Type B pancreatic cell (in vitro differentiated cells): Measurements from ENCODE around the gene ZNF680. TPM values are rescaled to one million over a fixed set of nuclear protein-coding genes. Genes with fewer than 3 reads are reported as not detected.

ENCODE experiments used
- DNase-seq: peaks from one replicate; pipeline ENCODE4 v3.0.0; 2021; ENCODE audit warnings: mixed read lengths; ENCODE audit not compliant: unreplicated experiment; ENCODE audit errors: extremely low spot score
- H3K27ac Mint-ChIP-seq: 2 replicates; pipeline ENCODE4 v1.8.0; 2021; ENCODE audit warnings: mild to moderate bottlenecking, mixed read lengths
- H3K27me3 Mint-ChIP-seq: 2 replicates; pipeline ENCODE4 v1.8.0; 2021; ENCODE audit warnings: mixed read lengths
- H3K36me3 Mint-ChIP-seq: 2 replicates; pipeline ENCODE4 v1.8.0; 2021; ENCODE audit warnings: mixed read lengths
- H3K4me1 Mint-ChIP-seq: one replicate; pipeline ENCODE4 v1.8.0; 2021; ENCODE audit warnings: mixed read lengths; ENCODE audit not compliant: unreplicated experiment
- H3K4me3 Mint-ChIP-seq: 2 replicates; pipeline ENCODE4 v1.8.0; 2021; ENCODE audit warnings: mild to moderate bottlenecking, mixed read lengths
- H3K9me3 Mint-ChIP-seq: 2 replicates; pipeline ENCODE4 v1.8.0; 2021; ENCODE audit warnings: mixed read lengths
- total RNA-seq: library from RNA; stranded (reverse); gene quantifications from 2 replicates; pipeline ENCODE4 v1.2.1, GENCODE V29; 2021; ENCODE audit warnings: low replicate concordance
- TF ChIP-seq, protein P1 (sequence below): fragments of 200-600 bp; sonication (generic); conservative IDR thresholded peaks from 2 replicates; pipeline ENCODE4 v1.5.0; 2021; ENCODE audit warnings: antibody characterized with exemption, mild to moderate bottlenecking

The ZNF680 gene
- total RNA-seq, 1 donor from 2014 or later = 15.9 TPM

DNA sequence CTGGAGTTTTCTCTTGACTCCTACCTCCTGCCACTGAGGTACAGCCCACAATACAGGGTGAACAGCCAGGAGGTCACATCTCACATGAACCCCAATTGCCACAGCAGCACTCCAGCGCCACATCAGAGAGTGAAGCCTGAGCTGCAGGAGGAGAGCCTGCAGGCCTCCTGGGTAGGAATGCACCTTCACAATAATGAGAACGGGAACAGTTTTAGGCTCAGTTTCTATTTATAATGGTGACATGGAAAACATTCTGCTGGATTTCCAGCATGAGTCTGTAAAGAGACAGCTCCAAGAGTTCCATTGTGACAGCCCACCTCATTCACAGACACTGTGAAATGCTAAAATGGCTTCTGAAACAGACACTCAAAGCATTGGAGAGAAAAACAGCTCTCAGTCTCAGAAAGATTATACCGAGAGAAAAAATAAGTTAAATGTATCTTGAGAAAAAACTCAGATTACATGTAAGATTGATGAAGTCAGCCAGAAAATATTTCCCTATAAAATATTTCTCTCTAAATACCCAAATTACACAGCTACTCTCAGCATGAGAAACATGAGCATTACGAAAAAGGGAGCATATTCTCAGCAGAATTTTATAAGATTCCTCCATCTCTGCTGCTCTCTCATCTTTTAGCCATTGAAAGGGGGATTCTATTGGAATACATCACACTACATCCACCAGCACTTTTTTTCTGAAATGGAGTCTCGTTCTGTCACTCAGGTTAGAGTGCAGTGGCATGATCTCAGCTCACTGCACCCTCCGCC is 11.3 kb downstream of the ZNF680 start:
- H3K4me1 Mint-ChIP-seq = no peaks in the 10 kb centered on the region
- no peak for DNase-seq
- peaks cover 40% of the 10 kb centered on the region for H3K36me3 Mint-ChIP-seq

DNA sequence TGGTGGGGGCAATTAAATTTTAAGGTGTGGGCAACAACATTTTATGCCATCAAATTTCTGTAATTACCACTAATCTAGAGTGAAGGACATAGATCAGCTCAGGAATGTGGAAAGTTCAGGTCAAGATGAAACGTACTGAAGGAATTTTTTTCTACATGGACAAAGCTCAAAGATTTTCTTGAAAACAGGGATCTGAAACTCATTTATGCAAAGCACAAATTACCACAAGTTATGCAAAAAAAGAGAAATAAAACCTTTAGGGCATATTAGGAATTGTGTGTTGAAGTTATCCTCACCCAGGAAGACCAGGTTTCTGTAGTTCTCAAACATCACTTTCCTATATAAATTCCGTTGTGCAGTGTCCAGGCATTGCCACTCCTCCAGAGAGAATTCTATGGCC is 18.9 kb downstream of the ZNF680 start:
- Mint-ChIP-seq H3K27me3 (no peaks in the 10 kb centered on the region), H3K9me3 (no peaks in the 10 kb centered on the region), H3K4me3 (no peak overlapping the region), H3K4me1 (no peaks in the 10 kb centered on the region), H3K36me3 (peaks cover 31% of the 10 kb centered on the region), H3K27ac (no peak overlapping the region)
- DNase-seq = no peak
- TF ChIP-seq, protein P1, sequence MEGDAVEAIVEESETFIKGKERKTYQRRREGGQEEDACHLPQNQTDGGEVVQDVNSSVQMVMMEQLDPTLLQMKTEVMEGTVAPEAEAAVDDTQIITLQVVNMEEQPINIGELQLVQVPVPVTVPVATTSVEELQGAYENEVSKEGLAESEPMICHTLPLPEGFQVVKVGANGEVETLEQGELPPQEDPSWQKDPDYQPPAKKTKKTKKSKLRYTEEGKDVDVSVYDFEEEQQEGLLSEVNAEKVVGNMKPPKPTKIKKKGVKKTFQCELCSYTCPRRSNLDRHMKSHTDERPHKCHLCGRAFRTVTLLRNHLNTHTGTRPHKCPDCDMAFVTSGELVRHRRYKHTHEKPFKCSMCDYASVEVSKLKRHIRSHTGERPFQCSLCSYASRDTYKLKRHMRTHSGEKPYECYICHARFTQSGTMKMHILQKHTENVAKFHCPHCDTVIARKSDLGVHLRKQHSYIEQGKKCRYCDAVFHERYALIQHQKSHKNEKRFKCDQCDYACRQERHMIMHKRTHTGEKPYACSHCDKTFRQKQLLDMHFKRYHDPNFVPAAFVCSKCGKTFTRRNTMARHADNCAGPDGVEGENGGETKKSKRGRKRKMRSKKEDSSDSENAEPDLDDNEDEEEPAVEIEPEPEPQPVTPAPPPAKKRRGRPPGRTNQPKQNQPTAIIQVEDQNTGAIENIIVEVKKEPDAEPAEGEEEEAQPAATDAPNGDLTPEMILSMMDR = no peak

More for the DNA sequence above, 11.3 kb downstream of the ZNF680 start:
- H3K27me3 Mint-ChIP-seq = no peaks in the 10 kb centered on the region
- H3K4me3 Mint-ChIP-seq = no peak overlapping the region
- H3K9me3 Mint-ChIP-seq = peaks cover 12% of the 10 kb centered on the region
- TF ChIP-seq, protein P1 = no peak
- H3K27ac Mint-ChIP-seq = no peak overlapping the region

DNA sequence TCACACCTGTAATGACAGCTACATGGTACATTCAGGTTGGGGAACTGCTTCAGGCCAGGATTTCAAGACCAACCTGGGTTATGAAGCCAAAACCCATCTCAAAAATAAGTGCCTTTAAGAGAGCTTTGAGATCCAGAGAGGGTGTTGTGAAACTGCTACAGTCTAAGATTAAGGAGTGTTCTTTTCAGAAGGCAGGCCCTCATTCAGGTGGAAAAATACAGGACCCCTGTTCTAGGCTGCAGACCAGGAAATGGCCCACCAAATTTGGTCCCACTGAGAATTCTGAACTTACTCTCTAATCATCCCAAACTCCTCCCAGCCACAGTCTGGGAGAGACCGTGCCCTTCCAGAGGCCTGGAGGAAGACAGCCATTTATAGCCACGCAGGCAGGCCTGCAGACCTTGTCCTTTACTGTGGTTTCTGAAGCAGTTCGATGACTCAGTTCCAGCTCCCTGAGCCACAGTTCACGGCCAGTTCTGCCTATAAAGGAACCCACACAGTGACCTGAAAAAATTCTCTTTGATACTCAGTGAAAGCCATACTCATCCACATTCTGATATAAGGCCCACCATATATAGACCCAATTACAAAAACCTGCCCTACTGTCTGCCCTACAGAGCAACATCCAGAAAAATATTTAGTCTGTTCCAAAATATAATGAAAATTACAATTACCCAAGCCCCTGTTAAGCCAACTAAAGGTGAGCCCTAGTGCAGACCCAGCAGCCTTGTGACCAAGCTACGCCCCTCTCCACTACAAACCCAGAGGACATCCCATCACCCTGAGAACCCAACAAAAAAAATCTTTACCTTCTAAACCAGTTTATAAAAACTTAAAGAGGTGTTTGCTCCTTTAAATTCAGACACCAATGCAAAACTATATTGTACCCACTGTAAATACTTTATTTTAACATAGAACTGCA is 21.2 kb downstream of the ZNF680 start:
- no peak overlapping the region for H3K4me3 Mint-ChIP-seq
- H3K4me1 Mint-ChIP-seq = no peaks in the 10 kb centered on the region
- no peak for DNase-seq
- H3K36me3 Mint-ChIP-seq = peaks cover 32% of the 10 kb centered on the region
- no peaks in the 10 kb centered on the region for H3K9me3 Mint-ChIP-seq
- no peaks in the 10 kb centered on the region for H3K27me3 Mint-ChIP-seq
- TF ChIP-seq, protein P1 = no peak
- no peak overlapping the region for H3K27ac Mint-ChIP-seq

DNA sequence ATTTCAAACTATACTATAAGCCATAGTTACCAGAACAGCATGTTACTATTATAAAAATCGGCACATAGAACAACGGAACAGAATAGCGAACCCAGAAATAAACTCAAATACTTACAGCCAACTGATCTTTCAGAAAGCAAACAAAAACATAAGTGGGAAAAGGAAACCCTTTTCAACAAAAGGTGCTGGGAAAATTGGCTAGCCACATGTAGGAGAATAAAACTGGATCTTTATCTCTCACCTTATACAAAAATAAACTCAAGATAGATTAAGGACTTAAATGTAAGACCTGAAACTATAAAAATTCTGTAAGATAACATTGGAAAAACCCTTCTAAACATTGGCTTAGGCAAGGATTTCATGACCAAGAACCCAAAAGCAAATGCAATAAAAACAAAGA is 29.1 kb downstream of the ZNF680 start:
- Mint-ChIP-seq H3K4me3 (no peak overlapping the region), H3K9me3 (peaks cover 33% of the 10 kb centered on the region), H3K4me1 (no peaks in the 10 kb centered on the region), H3K27ac (no peak overlapping the region), H3K36me3 (peaks cover 76% of the 10 kb centered on the region), H3K27me3 (no peaks in the 10 kb centered on the region)
- no peak for DNase-seq
- TF ChIP-seq, protein P1 = no peak

DNA sequence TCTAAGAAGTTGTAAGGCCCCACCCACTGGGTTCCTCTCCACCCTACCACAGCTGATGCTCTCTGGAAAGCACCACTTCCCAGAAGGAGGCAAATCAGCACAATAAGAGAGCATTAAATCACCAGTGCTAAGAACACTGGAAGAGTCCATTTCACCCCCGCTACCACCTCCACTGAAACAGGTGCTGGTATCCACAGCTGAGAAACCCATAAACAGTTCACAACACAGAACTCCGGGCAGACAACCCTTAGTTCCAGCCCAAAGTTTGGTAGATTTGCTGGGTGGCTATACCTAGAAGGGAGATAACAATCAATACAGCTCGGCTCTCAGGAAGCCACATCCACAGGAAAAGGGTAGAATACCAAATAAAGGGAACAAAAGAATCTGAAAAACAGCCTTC is 34.1 kb downstream of the ZNF680 start:
- Mint-ChIP-seq H3K4me3 (no peak overlapping the region), H3K4me1 (no peaks in the 10 kb centered on the region), H3K27ac (no peak overlapping the region), H3K27me3 (no peaks in the 10 kb centered on the region), H3K36me3 (peaks cover 71% of the 10 kb centered on the region), H3K9me3 (peaks cover 31% of the 10 kb centered on the region)
- TF ChIP-seq, protein P1 = no peak
- no peak for DNase-seq
